Smooth muscle cell (in vitro differentiated cells): Measurements from ENCODE around the gene SENP6. TPM values are rescaled to one million over a fixed set of nuclear protein-coding genes. Genes with fewer than 3 reads are reported as not detected.

ENCODE experiments used
- DNase-seq: peaks from one replicate; lab custom pipeline; 2025; ENCODE audit not compliant: unreplicated experiment; lab: John Stamatoyannopoulos, UW
- H2AFZ ChIP-seq: fragments of 200-600 bp; sonication (generic); 2 replicates; pipeline ENCODE4 v1.6.0; 2016; ENCODE audit warnings: antibody characterized with exemption, low read depth, mild to moderate bottlenecking
- H3F3A ChIP-seq: fragments of 200-600 bp; sonication (generic); 2 replicates; pipeline ENCODE4 v1.6.0; 2017; ENCODE audit warnings: antibody characterized with exemption, low read depth
- H3K27ac ChIP-seq: fragments of 200-600 bp; sonication (generic); 2 replicates; pipeline ENCODE4 v1.5.1; 2016; ENCODE audit warnings: low read depth, mild to moderate bottlenecking
- H3K27me3 ChIP-seq: fragments of 200-600 bp; sonication (generic); 2 replicates; pipeline ENCODE4 v1.6.1; 2016; ENCODE audit warnings: low read depth, mild to moderate bottlenecking
- H3K36me3 ChIP-seq: fragments of 200-600 bp; sonication (generic); 2 replicates; pipeline ENCODE4 v1.5.1; 2016; ENCODE audit warnings: low read depth
- H3K4me1 ChIP-seq: fragments of 200-600 bp; sonication (generic); 2 replicates; pipeline ENCODE4 v1.5.1; 2016; ENCODE audit warnings: low read depth
- H3K4me2 ChIP-seq: fragments of 200-600 bp; sonication (generic); 2 replicates; pipeline ENCODE4 v1.6.0; 2016; ENCODE audit warnings: mild to moderate bottlenecking
- H3K4me3 ChIP-seq: fragments of 200-600 bp; sonication (generic); 2 replicates; pipeline ENCODE4 v1.5.1; 2016; ENCODE audit warnings: mild to moderate bottlenecking
- H3K79me2 ChIP-seq: fragments of 200-600 bp; sonication (generic); 2 replicates; pipeline ENCODE4 v1.6.0; 2016; ENCODE audit warnings: low read depth, mild to moderate bottlenecking
- H3K9ac ChIP-seq: fragments of 200-600 bp; sonication (generic); 2 replicates; pipeline ENCODE4 v1.6.0; 2016; ENCODE audit warnings: low read depth
- H3K9me3 ChIP-seq: fragments of 200-600 bp; sonication (generic); replicated peaks from 2 replicates; pipeline ENCODE4 v1.5.1; 2016; ENCODE audit warnings: low read depth
- H4K20me1 ChIP-seq: fragments of 200-600 bp; sonication (generic); 2 replicates; pipeline ENCODE4 v1.6.0; 2016; ENCODE audit warnings: low read depth
- WGBS: methylation state at CpG from one replicate; pipeline ENCODE4 v1.1.7; 2016; ENCODE audit warnings: low lambda C conversion rate; 5-methylcytosine and 5-hydroxymethylcytosine counted together
- polyA plus RNA-seq: library from polyadenylated mRNA; unstranded; fragments of >200 nt; fragmentation: Nextera tagmentation; extraction: Ambion mirVana; gene quantifications from 2 replicates; pipeline ENCODE4 v1.2.1, GENCODE V29; 2016
- total RNA-seq: library from RNA; depleted of rRNA; stranded (reverse); fragments of >200 nt; gene quantifications from 2 replicates; pipeline ENCODE4 v1.2.3, GENCODE V29; 2014
- TF ChIP-seq, protein P1 (sequence below): fragments of 200-600 bp; sonication (generic); IDR thresholded peaks from 2 replicates; pipeline ENCODE4 v1.5.1; 2017; ENCODE audit warnings: borderline replicate concordance, mild to moderate bottlenecking, antibody characterized with exemption; ENCODE audit not compliant: insufficient read depth, poor library complexity, severe bottlenecking

Gene SENP6
- total and polyA plus RNA-seq, 2 experiments from 2014 or later: 45.0 to 126 TPM

DNA sequence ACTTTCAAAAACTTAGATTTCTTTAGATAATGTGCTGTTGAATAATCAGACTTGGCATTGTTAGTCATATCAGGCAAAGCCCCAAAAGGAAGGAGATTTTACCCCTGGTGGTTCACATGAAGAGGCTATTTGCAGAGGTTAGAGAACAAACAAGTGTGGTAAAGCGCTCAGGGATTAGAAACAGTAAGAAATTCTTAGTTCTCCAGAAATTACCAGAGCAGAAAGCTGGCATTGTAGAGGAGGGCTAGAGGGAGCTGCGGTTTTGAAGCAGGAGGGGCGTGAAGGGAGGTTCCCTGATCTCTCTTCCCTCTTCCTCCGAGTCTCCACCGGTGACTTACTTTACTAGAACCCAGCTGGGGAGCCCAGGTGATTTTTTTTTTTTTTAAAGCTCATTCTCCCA is 157.5 kb downstream of the SENP6 start:
- Histone ChIP-seq H3K27me3 (no peaks in the 10 kb centered on the region), H3F3A (no peaks in the 10 kb centered on the region), H3K27ac (no peak overlapping the region), H3K36me3 (no peaks in the 10 kb centered on the region), H3K9me3 (no peaks in the 10 kb centered on the region), H2AFZ (no peak overlapping the region), H3K79me2 (peaks cover 52% of the 10 kb centered on the region), H3K9ac (no peak overlapping the region), H3K4me2 (no peak overlapping the region), H3K4me1 (no peaks in the 10 kb centered on the region), H4K20me1 (peaks cover 17% of the 10 kb centered on the region), H3K4me3 (no peak overlapping the region)
- TF ChIP-seq, protein P1, sequence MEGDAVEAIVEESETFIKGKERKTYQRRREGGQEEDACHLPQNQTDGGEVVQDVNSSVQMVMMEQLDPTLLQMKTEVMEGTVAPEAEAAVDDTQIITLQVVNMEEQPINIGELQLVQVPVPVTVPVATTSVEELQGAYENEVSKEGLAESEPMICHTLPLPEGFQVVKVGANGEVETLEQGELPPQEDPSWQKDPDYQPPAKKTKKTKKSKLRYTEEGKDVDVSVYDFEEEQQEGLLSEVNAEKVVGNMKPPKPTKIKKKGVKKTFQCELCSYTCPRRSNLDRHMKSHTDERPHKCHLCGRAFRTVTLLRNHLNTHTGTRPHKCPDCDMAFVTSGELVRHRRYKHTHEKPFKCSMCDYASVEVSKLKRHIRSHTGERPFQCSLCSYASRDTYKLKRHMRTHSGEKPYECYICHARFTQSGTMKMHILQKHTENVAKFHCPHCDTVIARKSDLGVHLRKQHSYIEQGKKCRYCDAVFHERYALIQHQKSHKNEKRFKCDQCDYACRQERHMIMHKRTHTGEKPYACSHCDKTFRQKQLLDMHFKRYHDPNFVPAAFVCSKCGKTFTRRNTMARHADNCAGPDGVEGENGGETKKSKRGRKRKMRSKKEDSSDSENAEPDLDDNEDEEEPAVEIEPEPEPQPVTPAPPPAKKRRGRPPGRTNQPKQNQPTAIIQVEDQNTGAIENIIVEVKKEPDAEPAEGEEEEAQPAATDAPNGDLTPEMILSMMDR: no peak
- 66% methylated on average over 5 of the region's 5 CpGs for WGBS
- DNase-seq: no peak

DNA sequence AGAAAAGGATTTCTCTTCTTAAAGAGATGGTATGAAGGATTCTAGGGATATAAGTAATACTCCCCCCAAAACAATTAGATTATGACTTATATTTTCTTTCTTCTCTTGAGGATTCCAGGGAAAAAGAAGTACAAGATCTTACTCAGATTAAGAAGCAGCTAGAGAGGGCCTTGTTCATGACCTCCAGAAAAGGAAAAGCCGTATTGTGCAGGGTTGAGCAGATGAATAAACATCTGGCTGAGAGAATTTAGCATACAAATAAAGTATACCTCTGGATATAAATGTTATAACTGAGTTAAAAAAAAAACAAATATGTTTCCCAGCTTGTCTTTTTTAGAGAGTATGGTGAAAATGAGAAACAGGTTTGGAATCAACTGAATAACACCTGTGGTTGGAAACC is 158.6 kb downstream of the SENP6 start:
- Histone ChIP-seq H3K27ac (no peak overlapping the region), H3K4me2 (no peak overlapping the region), H3K79me2 (peaks cover 43% of the 10 kb centered on the region), H3K9me3 (no peaks in the 10 kb centered on the region), H2AFZ (no peak overlapping the region), H3K4me1 (no peaks in the 10 kb centered on the region), H3K36me3 (no peaks in the 10 kb centered on the region), H4K20me1 (peaks cover 26% of the 10 kb centered on the region), H3F3A (no peaks in the 10 kb centered on the region), H3K27me3 (no peaks in the 10 kb centered on the region), H3K4me3 (no peak overlapping the region), H3K9ac (no peak overlapping the region)
- no peak for DNase-seq
- TF ChIP-seq, protein P1: no peak
- WGBS: 92% methylated on average over 1 of the region's 1 CpG

DNA sequence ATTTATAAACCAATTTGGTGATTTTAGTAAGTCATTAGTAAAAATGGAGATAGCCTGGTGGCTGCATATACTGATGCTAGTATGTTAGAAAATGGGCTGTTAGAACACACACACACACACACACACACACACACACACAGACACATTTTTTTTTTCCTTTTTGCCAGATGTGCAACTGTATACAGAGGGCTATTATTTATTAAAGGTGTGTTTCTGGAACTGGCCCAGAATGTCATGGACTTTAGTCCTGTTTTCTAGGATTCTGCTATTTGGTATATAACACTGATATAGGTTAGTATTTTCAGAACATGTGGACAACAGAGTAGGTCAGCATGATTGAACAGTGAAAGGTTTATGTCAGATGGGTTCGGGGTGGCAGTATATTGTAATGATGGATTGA is 159.8 kb downstream of the SENP6 start:
- no peaks in the 10 kb centered on the region for H3K27me3 ChIP-seq

DNA sequence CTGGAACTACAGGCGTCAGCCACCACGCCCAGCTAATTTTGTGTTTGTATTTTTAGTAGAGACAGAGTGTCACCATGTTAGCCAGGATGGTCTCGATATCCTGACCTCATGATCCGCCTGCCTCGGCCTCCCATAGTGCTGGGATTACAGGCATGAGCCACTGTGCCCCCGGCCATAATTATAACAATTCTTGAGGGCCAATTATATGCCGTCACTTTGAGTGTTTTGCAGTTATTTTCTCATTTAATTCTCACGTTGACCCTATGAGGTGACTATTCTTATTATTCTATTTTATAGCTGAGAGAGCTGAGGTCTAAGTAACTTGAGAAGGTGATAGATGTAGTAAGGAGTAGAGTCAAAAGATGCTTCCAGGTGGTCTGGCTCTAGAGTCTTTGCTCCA is 160.4 kb downstream of the SENP6 start:
- Histone ChIP-seq H3K4me2 (no peak overlapping the region), H3K27me3 (no peaks in the 10 kb centered on the region), H4K20me1 (peaks cover 28% of the 10 kb centered on the region), H3F3A (no peaks in the 10 kb centered on the region), H2AFZ (no peak overlapping the region), H3K9me3 (no peaks in the 10 kb centered on the region), H3K9ac (no peak overlapping the region), H3K4me3 (no peak overlapping the region), H3K79me2 (peaks cover 36% of the 10 kb centered on the region), H3K27ac (no peak overlapping the region), H3K4me1 (no peaks in the 10 kb centered on the region), H3K36me3 (no peaks in the 10 kb centered on the region)
- DNase-seq: no peak
- 97% methylated on average over 8 of the region's 8 CpGs for WGBS
- TF ChIP-seq, protein P1: no peak

More for the DNA sequence above, 159.8 kb downstream of the SENP6 start:
- Histone ChIP-seq H3K4me2 (no peak overlapping the region), H2AFZ (no peak overlapping the region), H3K27ac (no peak overlapping the region), H3K9ac (no peak overlapping the region), H3K4me1 (no peaks in the 10 kb centered on the region), H4K20me1 (peaks cover 28% of the 10 kb centered on the region), H3K4me3 (no peak overlapping the region), H3F3A (no peaks in the 10 kb centered on the region), H3K36me3 (no peaks in the 10 kb centered on the region), H3K9me3 (no peaks in the 10 kb centered on the region), H3K79me2 (peaks cover 37% of the 10 kb centered on the region)
- WGBS: 96% methylated on average over 1 of the region's 1 CpG
- DNase-seq: no peak
- TF ChIP-seq, protein P1: no peak
